A549 treated with AZD9567 at 1 μM for 4 hours (cell line): Measurements from ENCODE around the gene NFKBIL1. TPM values are rescaled to one million over a fixed set of nuclear protein-coding genes. Genes with fewer than 3 reads are reported as not detected.

Source experiments
- total RNA-seq: library from RNA; stranded (reverse); fragments of 200-300 nt; extraction: Qiagen RNA extraction; gene quantifications from 5 replicates; pipeline ENCODE4 v1.2.3, GENCODE V29; 2022; ENCODE audit not compliant: insufficient read depth

NFKBIL1 gene
- 10.5 to 15.8 TPM (median 11.3 TPM) in 5 replicates for total RNA-seq

GRCh38 chr6:31546958-31547726, at the start of gene NFKBIL1:
NFKBIL1 (plus strand) TSS chr6:31547608; CDS start chr6:31547695, 87 bp downstream.

GRCh38 chr6:31528821-31529328, 18.5 kb upstream of the NFKBIL1 start, which contains the start of gene MCCD1:
MCCD1 (plus strand) TSS chr6:31528962; CDS start chr6:31529015, 53 bp downstream.

DNA sequence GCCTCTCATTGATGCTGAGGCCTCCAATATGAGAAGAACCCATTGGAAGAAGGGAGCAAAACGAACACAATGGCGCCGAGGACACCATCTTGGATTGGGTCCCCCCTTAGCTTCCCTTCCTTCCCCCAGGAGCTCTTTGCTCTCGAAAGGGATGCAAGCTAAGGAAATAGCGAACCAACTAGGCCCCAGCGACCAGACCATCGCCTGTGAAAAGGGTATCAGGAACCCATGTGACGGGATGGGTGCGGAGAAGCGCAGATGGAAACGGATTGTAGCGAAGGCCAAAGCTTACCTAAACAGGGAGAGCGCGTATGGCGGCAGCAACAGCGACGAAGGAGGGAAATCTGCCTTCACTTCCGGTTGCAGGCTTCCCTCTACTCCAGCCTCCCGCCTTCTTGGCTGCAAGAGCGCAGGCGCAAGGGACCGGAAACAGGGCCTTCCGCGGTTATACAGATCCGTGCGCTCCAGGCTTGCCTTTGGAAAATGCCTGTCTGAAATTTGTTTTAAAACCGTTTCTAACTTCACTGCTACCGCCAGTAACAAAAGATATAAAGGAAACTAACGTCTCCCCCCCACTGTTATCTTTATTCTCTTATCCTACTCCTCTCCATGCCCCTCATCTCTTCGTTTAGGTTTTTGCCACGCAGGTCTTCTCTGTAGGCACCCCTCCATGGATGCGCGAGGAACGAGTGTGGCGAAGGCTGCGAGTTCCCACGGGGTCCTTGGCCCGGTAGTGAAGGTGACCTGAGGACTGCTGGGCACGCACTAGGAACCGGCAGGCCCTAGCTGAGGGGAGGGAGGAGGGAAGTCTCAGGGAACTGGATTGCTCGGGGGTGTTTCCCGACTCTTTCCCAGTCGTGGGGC, 5.5 kb upstream of the NFKBIL1 start, which contains the start of gene DDX39B:
DDX39B (minus strand) TSS at position 346 of the 864 bp plus-strand sequence. CDS start 1,471 bp downstream, outside the sequence.

GRCh38 chr6:31546339-31546957, 960 bp upstream of the NFKBIL1 start, which contains the start of gene ATP6V1G2:
ATP6V1G2 (minus strand) TSS chr6:31546608; CDS start chr6:31546559, 49 bp downstream.

GRCh38 chr6:31572041-31572911, 24.9 kb downstream of the NFKBIL1 start, which contains the start of gene LTA:
LTA (plus strand) TSS chr6:31572289; CDS start chr6:31572743, 454 bp downstream.

GRCh38 chr6:31575335-31575901, 28.0 kb downstream of the NFKBIL1 start, which contains the start of gene TNF:
TNF (plus strand) TSS chr6:31575565; CDS start chr6:31575742, 177 bp downstream.

DNA sequence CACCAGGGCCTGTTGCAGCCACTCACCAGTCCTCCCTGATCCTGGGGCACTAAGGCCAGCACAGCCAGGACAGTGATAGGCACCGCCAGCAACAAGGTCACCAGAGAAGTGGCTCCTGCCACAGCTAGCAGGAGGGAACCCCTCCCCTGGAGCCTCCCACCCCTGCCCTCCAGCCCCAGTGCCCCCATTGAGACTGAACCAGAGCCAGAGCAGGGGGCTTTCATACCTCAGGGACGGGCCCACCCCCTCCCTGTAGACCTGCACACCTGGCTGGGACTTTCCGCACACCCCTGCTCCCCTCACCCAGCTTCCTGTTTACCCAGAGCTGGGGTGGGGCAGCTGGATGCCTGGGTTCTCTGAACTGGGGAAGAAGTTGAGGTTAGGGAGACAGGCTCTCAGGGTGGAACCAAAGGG, 34.8 kb downstream of the NFKBIL1 start, which contains the start of gene LTB:
LTB (minus strand) TSS at position 195 of the 414 bp plus-strand sequence; CDS start at position 188, 7 bp downstream.

DNA sequence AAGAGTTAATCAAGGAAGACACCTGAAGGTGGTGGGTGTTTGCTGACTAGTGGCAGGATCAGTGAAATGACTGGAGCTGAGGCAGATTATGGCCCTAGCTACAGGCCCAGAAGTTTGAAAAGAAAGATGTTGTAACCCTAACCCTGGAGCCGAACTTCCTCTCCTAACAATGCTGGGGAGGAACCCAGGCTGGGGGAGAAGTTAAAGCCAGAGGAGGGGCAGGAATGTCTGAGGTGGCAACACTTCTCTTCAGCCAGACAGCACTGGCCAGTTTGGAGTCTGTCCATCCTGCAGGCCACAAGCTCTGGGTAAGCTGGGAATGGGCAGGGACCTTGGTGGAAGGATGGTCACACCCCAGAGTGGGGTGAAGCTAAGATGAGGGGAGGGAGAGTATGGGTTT, 38.6 kb downstream of the NFKBIL1 start, which contains the start of gene LST1:
LST1 (plus strand) TSS at position 270 of the 400 bp plus-strand sequence. CDS start 1,023 bp downstream, outside the sequence.

Other genes with a start within 250 kb of the NFKBIL1 start
- 26.6 to 30.8 TPM (median 28.4 TPM) in 5 replicates for gene HLA-B, start 190.4 kb upstream of the NFKBIL1 start, total RNA-seq
- gene MICA, start 144.0 kb upstream of the NFKBIL1 start, total RNA-seq = 30.4 to 38.8 TPM (median 31.3 TPM) in 5 replicates
- 6.3 to 10.0 TPM (median 7.2 TPM) in 5 replicates for gene MICB, start 49.5 kb upstream of the NFKBIL1 start, total RNA-seq
- gene MCCD1, start 18.6 kb upstream of the NFKBIL1 start, total RNA-seq = not detected in 5 replicates
- 335 to 403 TPM (median 384 TPM) in 5 replicates for gene DDX39B, start 5.6 kb upstream of the NFKBIL1 start, total RNA-seq
- 0.43 to 0.72 TPM (median 0.55 TPM) in 4 of 5 replicates, not detected in the other for gene ATP6V1G2, start 1.0 kb upstream of the NFKBIL1 start, total RNA-seq
- 0.07 to 0.21 TPM (median 0.08 TPM) in 3 of 5 replicates, not detected in the others for gene LTA, start 24.7 kb downstream of the NFKBIL1 start, total RNA-seq
- gene TNF, start 28.0 kb downstream of the NFKBIL1 start, total RNA-seq = 0.09 to 0.10 TPM (median 0.10 TPM) in 3 of 5 replicates, not detected in the others
- gene LTB, start 34.8 kb downstream of the NFKBIL1 start, total RNA-seq = 0.28 to 0.37 TPM (median 0.33 TPM) in 4 of 5 replicates, not detected in the other
- gene LST1, start 38.7 kb downstream of the NFKBIL1 start, total RNA-seq = 0.36 to 0.58 TPM (median 0.39 TPM) in 3 of 5 replicates, not detected in the others
- gene NCR3, start 45.4 kb downstream of the NFKBIL1 start, total RNA-seq = not detected in 5 replicates
- gene AIF1, start 67.6 kb downstream of the NFKBIL1 start, total RNA-seq = not detected in 5 replicates
- 51.3 to 92.7 TPM (median 87.1 TPM) in 5 replicates for gene PRRC2A, start 73.1 kb downstream of the NFKBIL1 start, total RNA-seq
- gene BAG6, start 105.1 kb downstream of the NFKBIL1 start, total RNA-seq = 106 to 149 TPM (median 137 TPM) in 5 replicates
- 3.0 to 6.4 TPM (median 3.4 TPM) in 5 replicates for gene APOM, start 108.3 kb downstream of the NFKBIL1 start, total RNA-seq
- 11.3 to 12.5 TPM (median 11.8 TPM) in 5 replicates for gene C6orf47, start 113.2 kb downstream of the NFKBIL1 start, total RNA-seq
- gene GPANK1, start 117.4 kb downstream of the NFKBIL1 start, total RNA-seq = 8.7 to 11.6 TPM (median 10.2 TPM) in 5 replicates
- 167 to 183 TPM (median 175 TPM) in 5 replicates for gene CSNK2B, start 118.5 kb downstream of the NFKBIL1 start, total RNA-seq
- gene LY6G5B, start 122.4 kb downstream of the NFKBIL1 start, total RNA-seq = 4.5 to 5.2 TPM (median 5.0 TPM) in 4 of 5 replicates, not detected in the other
- 0.87 to 3.8 TPM (median 1.6 TPM) in 5 replicates for gene LY6G5C, start 133.5 kb downstream of the NFKBIL1 start, total RNA-seq
- 13.9 to 20.0 TPM (median 18.3 TPM) in 5 replicates for gene ABHD16A, start 155.7 kb downstream of the NFKBIL1 start, total RNA-seq
- gene LY6G6F, start 159.3 kb downstream of the NFKBIL1 start, total RNA-seq = not detected in 5 replicates
- not detected in 5 replicates for gene LY6G6D, start 167.7 kb downstream of the NFKBIL1 start, total RNA-seq
- 0.09 to 0.12 TPM (median 0.10 TPM) in 3 of 5 replicates, not detected in the others for gene LY6G6C, start 174.1 kb downstream of the NFKBIL1 start, total RNA-seq
- gene MPIG6B, start 175.8 kb downstream of the NFKBIL1 start, total RNA-seq = 0.07 TPM in 1 of 5 replicates, not detected in the others
- gene DDAH2, start 181.7 kb downstream of the NFKBIL1 start, total RNA-seq = 18.1 to 32.1 TPM (median 29.3 TPM) in 5 replicates
- 451 to 493 TPM (median 458 TPM) in 5 replicates for gene CLIC1, start 188.9 kb downstream of the NFKBIL1 start, total RNA-seq
- 5.2 to 15.2 TPM (median 14.0 TPM) in 5 replicates for gene MSH5, start 192.4 kb downstream of the NFKBIL1 start, total RNA-seq
- gene SAPCD1, start 215.0 kb downstream of the NFKBIL1 start, total RNA-seq = 3.0 to 4.6 TPM (median 3.9 TPM) in 4 of 5 replicates, not detected in the other
- 1.6 to 4.5 TPM (median 1.8 TPM) in 5 replicates for gene VWA7, start 229.7 kb downstream of the NFKBIL1 start, total RNA-seq
- gene VARS1, start 248.1 kb downstream of the NFKBIL1 start, total RNA-seq = 46.5 to 58.0 TPM (median 53.6 TPM) in 5 replicates